K562 (cell line): ENCODE data around the gene OBSCN. TPM values are rescaled to one million over a fixed set of nuclear protein-coding genes. Genes with fewer than 3 reads are reported as not detected.

Experiments used
- BHLHE40 ChIP-seq: IDR thresholded peaks from 2 replicates; pipeline ENCODE4 v1.6.1; 2011; ENCODE audit warnings: low read length, improper control_type of control experiment
- C11orf30 ChIP-seq: fragments of 450-650 bp; IDR thresholded peaks from 2 replicates; pipeline ENCODE4 v1.6.1; 2016; ENCODE audit warnings: low read depth, mild to moderate bottlenecking
- ERF ChIP-seq: fragments of 450-650 bp; formaldehyde crosslinking; IDR thresholded peaks from 2 replicates; pipeline ENCODE4 v1.4.0; 2020; ENCODE audit warnings: mild to moderate bottlenecking, mixed read lengths
- ESRRA ChIP-seq: fragments of 450-650 bp; IDR thresholded peaks from 2 replicates; pipeline ENCODE4 v1.6.1; 2014; ENCODE audit warnings: low read depth, mild to moderate bottlenecking, moderate library complexity, borderline replicate concordance
- MEIS2 ChIP-seq: fragments of 450-650 bp; IDR thresholded peaks from 2 replicates; pipeline ENCODE4 v1.6.1; 2014; ENCODE audit warnings: mild to moderate bottlenecking; ENCODE audit not compliant: partially characterized antibody
- NR2C2 ChIP-seq, 2 experiments: fragments of 200-800 bp in 1 of 2; sonication (Bioruptor generic) in 1 of 2; sonication (generic) in 1 of 2; formaldehyde crosslinking in 1 of 2; IDR thresholded peaks; 2 replicates each; pipeline versions ENCODE4 v1.6.1 to v1.8.0; 2016 to 2022; ENCODE audit warnings: mild to moderate bottlenecking in 1 of 2, missing compliant biosample characterization in 1 of 2, missing genetic modification characterization in 1 of 2, missing genetic modification reagents in 1 of 2
- SNIP1 ChIP-seq: fragments of 450-650 bp; IDR thresholded peaks from 2 replicates; pipeline ENCODE4 v1.7.1; 2017; ENCODE audit warnings: low read depth, mild to moderate bottlenecking
- SRF ChIP-seq, 2 experiments: fragments of 250-450, 450-650 bp in 1 of 2; sonication (Bioruptor Pico) in 1 of 2; sonication (generic) in 1 of 2; formaldehyde crosslinking; IDR thresholded peaks; 2 replicates each; pipeline versions ENCODE4 v1.5.0 to v1.5.1; 2020 to 2022; ENCODE audit warnings: mild to moderate bottlenecking in 1 of 2, missing genetic modification reagents in 1 of 2
- TARDBP ChIP-seq: fragments of 450-650 bp; IDR thresholded peaks from 2 replicates; pipeline ENCODE4 v1.6.1; 2016
- TEAD4 ChIP-seq, 2 experiments: sonication (generic) in 1 of 2; formaldehyde crosslinking in 1 of 2; IDR thresholded peaks; 2 replicates each; pipeline versions ENCODE4 v1.6.1 to v1.8.0; 2012 to 2022; ENCODE audit warnings: borderline replicate concordance in 1 of 2, inconsistent platforms in 1 of 2, low read length in 1 of 2, mild to moderate bottlenecking in 1 of 2, missing genetic modification reagents in 1 of 2
- TGIF2 ChIP-seq: sonication (generic); formaldehyde crosslinking; IDR thresholded peaks from 2 replicates; pipeline ENCODE4 v1.8.1; 2022; ENCODE audit warnings: mild to moderate bottlenecking, missing genetic modification reagents, moderate library complexity
- XRCC3 ChIP-seq: fragments of 450-650 bp; IDR thresholded peaks from 2 replicates; pipeline ENCODE4 v1.6.1; 2017; ENCODE audit warnings: mild to moderate bottlenecking, moderate library complexity
- ZNF584 ChIP-seq: fragments of 200-800 bp; sonication (Bioruptor generic); IDR thresholded peaks from 2 replicates; pipeline ENCODE4 v1.6.1; 2016; ENCODE audit warnings: low read depth, mild to moderate bottlenecking, missing genetic modification characterization, missing compliant biosample characterization
- polyA plus RNA-seq, 8 experiments: library from polyadenylated mRNA; depleted of rRNA in 4 of 8; stranded (reverse) in 5 of 8; unstranded in 3 of 8; fragments of >200 nt; fragmentation: Nextera tagmentation in 2 of 8; fragmentation: Illumina TruSeq in 1 of 8; extraction: Ambion mirVana in 2 of 8; extraction: Trizol in 1 of 8; gene quantifications; 2 replicates each; pipeline versions ENCODE4 v1.2.1 to v1.2.3, GENCODE V29; 2011 to 2014; ENCODE audit warnings: inconsistent platforms in 1 of 8, missing spikeins in 1 of 8
- total RNA-seq, 7 experiments: library from RNA; depleted of rRNA in 6 of 7; stranded (reverse); fragments of >200 nt in 6 of 7; fragmentation: Illumina TruSeq in 2 of 7; extraction: Trizol in 2 of 7; gene quantifications; 2 replicates each; pipeline versions ENCODE4 v1.2.1 to v1.2.3, GENCODE V29; 2011 to 2021; ENCODE audit warnings: low replicate concordance in 1 of 7
- TF ChIP-seq, protein P1 (sequence below): fragments of 450-650 bp; formaldehyde crosslinking; IDR thresholded peaks from 2 replicates; pipeline ENCODE4 v1.4.0; 2020; ENCODE audit warnings: mild to moderate bottlenecking, moderate library complexity
- TF ChIP-seq, protein P2 (sequence below): fragments of 450-650 bp; IDR thresholded peaks from 2 replicates; pipeline ENCODE4 v1.6.1; 2017; ENCODE audit warnings: antibody characterized with exemption, mild to moderate bottlenecking
- TF ChIP-seq, protein P3 (sequence below): fragments of 450-650 bp; IDR thresholded peaks from 2 replicates; pipeline ENCODE4 v1.6.1; 2016; ENCODE audit warnings: borderline replicate concordance
- TF ChIP-seq, protein P4 (sequence below): sonication (generic); formaldehyde crosslinking; IDR thresholded peaks from 2 replicates; pipeline ENCODE4 v1.8.0; 2022; ENCODE audit warnings: mild to moderate bottlenecking, missing genetic modification reagents

Gene OBSCN
- total and polyA plus RNA-seq, 9 of the 15 experiments (the other 6 are each of a cell fraction or from before 2014, with no cell fraction given) = 0.18 to 19.7 (median 3.6) TPM

DNA sequence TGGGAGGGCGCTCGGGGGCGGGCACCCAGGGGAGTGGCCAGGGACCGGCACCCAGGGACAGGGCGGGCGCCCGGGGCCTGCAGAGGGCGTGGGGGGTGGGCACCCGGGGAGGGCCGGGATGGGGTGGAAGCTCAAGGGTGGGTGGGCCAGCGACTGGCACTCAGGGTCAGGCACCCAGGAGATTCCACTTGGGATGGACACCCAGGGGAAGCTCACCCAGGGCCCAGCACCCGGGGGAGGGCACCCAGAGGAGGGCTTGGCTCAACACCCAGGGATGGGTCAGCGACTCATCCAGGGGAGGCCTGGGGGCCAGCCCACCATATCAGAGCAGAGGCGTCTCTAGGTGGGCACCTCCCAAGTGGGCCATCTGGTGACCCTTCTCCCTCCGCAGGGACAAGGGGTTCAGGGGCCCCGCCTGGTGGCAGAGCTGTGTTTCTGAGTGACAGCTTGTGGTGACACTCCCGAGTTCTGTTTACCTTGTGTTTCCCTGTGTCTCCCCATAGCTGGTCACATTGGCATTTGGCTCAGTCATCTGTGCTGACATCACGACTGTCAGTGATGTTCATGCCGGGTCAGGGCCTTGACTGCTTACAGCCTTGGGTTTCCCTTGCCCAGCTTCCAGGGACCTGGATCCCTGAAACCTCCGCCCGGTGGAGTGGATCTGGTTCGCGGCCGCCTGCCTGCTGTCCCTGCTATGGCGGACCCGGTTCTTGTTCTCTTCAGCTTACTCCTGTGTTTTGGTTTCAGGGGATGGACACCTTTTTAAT lies 41.5 kb upstream of the OBSCN start (continued):
- TF ChIP-seq TEAD4 (IDR thresholded peaks at IDR 0.05; ENCODE audit: low read length) = no peak
- TF ChIP-seq TEAD4 (CRISPR knock-in tag; IDR thresholded peaks at IDR 0.05; ENCODE audit: borderline replicate concordance) = no peak
- TF ChIP-seq MEIS2 = peak; percentile 94
- peak; percentile 85 for TF ChIP-seq ZNF584 (CRISPR knock-in tag)
- no peak for TF ChIP-seq XRCC3
- TF ChIP-seq, protein P1, sequence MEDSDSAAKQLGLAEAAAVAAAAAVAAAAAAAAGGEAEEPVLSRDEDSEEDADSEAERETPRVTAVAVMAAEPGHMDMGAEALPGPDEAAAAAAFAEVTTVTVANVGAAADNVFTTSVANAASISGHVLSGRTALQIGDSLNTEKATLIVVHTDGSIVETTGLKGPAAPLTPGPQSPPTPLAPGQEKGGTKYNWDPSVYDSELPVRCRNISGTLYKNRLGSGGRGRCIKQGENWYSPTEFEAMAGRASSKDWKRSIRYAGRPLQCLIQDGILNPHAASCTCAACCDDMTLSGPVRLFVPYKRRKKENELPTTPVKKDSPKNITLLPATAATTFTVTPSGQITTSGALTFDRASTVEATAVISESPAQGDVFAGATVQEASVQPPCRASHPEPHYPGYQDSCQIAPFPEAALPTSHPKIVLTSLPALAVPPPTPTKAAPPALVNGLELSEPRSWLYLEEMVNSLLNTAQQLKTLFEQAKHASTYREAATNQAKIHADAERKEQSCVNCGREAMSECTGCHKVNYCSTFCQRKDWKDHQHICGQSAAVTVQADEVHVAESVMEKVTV = peak; percentile 18; the same call in 1 of the 2 replicates
- peak; percentile 53 for TF ChIP-seq BHLHE40
- TF ChIP-seq SNIP1 = no peak
- TF ChIP-seq TGIF2 (CRISPR knock-in tag) = no peak
- TF ChIP-seq, protein P2, sequence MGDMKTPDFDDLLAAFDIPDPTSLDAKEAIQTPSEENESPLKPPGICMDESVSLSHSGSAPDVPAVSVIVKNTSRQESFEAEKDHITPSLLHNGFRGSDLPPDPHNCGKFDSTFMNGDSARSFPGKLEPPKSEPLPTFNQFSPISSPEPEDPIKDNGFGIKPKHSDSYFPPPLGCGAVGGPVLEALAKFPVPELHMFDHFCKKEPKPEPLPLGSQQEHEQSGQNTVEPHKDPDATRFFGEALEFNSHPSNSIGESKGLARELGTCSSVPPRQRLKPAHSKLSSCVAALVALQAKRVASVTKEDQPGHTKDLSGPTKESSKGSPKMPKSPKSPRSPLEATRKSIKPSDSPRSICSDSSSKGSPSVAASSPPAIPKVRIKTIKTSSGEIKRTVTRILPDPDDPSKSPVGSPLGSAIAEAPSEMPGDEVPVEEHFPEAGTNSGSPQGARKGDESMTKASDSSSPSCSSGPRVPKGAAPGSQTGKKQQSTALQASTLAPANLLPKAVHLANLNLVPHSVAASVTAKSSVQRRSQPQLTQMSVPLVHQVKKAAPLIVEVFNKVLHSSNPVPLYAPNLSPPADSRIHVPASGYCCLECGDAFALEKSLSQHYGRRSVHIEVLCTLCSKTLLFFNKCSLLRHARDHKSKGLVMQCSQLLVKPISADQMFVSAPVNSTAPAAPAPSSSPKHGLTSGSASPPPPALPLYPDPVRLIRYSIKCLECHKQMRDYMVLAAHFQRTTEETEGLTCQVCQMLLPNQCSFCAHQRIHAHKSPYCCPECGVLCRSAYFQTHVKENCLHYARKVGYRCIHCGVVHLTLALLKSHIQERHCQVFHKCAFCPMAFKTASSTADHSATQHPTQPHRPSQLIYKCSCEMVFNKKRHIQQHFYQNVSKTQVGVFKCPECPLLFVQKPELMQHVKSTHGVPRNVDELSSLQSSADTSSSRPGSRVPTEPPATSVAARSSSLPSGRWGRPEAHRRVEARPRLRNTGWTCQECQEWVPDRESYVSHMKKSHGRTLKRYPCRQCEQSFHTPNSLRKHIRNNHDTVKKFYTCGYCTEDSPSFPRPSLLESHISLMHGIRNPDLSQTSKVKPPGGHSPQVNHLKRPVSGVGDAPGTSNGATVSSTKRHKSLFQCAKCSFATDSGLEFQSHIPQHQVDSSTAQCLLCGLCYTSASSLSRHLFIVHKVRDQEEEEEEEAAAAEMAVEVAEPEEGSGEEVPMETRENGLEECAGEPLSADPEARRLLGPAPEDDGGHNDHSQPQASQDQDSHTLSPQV = no peak
- 0 out of 2 replicates have a peak, but pooled peaks have one; percentile 22 for TF ChIP-seq NR2C2 (CRISPR knock-in tag; IDR thresholded peaks at IDR 0.05)
- TF ChIP-seq NR2C2 (tag; IDR thresholded peaks at IDR 0.05) = peak; percentile 84
- TF ChIP-seq, protein P3, sequence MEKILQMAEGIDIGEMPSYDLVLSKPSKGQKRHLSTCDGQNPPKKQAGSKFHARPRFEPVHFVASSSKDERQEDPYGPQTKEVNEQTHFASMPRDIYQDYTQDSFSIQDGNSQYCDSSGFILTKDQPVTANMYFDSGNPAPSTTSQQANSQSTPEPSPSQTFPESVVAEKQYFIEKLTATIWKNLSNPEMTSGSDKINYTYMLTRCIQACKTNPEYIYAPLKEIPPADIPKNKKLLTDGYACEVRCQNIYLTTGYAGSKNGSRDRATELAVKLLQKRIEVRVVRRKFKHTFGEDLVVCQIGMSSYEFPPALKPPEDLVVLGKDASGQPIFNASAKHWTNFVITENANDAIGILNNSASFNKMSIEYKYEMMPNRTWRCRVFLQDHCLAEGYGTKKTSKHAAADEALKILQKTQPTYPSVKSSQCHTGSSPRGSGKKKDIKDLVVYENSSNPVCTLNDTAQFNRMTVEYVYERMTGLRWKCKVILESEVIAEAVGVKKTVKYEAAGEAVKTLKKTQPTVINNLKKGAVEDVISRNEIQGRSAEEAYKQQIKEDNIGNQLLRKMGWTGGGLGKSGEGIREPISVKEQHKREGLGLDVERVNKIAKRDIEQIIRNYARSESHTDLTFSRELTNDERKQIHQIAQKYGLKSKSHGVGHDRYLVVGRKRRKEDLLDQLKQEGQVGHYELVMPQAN = 0 out of 2 replicates have a peak, but pooled peaks have one; percentile 62
- peak in 1 of 2 experiments; percentile 27; a peak in 1 of 4 replicates for TF ChIP-seq SRF (CRISPR knock-in tag; IDR thresholded peaks at IDR 0.05)
- TF ChIP-seq, protein P4, sequence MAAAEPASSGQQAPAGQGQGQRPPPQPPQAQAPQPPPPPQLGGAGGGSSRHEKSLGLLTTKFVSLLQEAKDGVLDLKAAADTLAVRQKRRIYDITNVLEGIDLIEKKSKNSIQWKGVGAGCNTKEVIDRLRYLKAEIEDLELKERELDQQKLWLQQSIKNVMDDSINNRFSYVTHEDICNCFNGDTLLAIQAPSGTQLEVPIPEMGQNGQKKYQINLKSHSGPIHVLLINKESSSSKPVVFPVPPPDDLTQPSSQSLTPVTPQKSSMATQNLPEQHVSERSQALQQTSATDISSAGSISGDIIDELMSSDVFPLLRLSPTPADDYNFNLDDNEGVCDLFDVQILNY (CRISPR knock-in tag) = no peak
- TF ChIP-seq ESRRA = peak; percentile 14; the same call in 1 of the 2 replicates
- peak; percentile 56; the same call in 1 of the 2 replicates for TF ChIP-seq TARDBP
- TF ChIP-seq ERF (CRISPR knock-in tag) = 0 out of 2 replicates have a peak, but pooled peaks have one; percentile 26
- peak; percentile 39; the same call in 1 of the 2 replicates for TF ChIP-seq C11orf30
